CD8-positive, alpha-beta memory T cell (primary cell): Measurements from ENCODE around the gene TMEM250. TPM values are rescaled to one million over a fixed set of nuclear protein-coding genes. Genes with fewer than 3 reads are reported as not detected.
A peak's percentile ranks its signal among the peaks of the same experiment; 100 is the strongest.

Experiments
- CTCF ChIA-PET: fragments of 350-600 bp; sonication (Branson Sonifier 250); formaldehyde crosslinking; loops from one replicate; lab custom pipeline; 2021; ENCODE audit warnings: antibody characterized with exemption; lab: Charles Lee
- POLR2A ChIA-PET: fragments of 350-600 bp; sonication (Branson Sonifier 250); formaldehyde crosslinking; loops from one replicate; lab custom pipeline; 2021; ENCODE audit warnings: antibody characterized with exemption; lab: Charles Lee
- DNase-seq, 5 donors: peaks; one replicate each; pipeline versions ENCODE4 v3.0.0 to v3.0.0-alpha.2; 2020 to 2022; ENCODE audit warnings: mixed read lengths in 1 of 5
- H3K27ac ChIP-seq: one replicate; pipeline ENCODE4 v1.7.0; 2013; ENCODE audit warnings: low read depth, mild to moderate bottlenecking, low read length, moderate library complexity
- H3K27me3 ChIP-seq: 2 replicates; pipeline ENCODE4 v1.7.0; 2013; ENCODE audit warnings: low read length, mild to moderate bottlenecking; ENCODE audit not compliant: insufficient read depth, poor library complexity, severe bottlenecking
- H3K36me3 ChIP-seq: 2 replicates; pipeline ENCODE4 v1.7.0; 2013; ENCODE audit warnings: mild to moderate bottlenecking, low read length, moderate library complexity; ENCODE audit not compliant: insufficient read depth
- H3K4me1 ChIP-seq: 2 replicates; pipeline ENCODE4 v1.7.0; 2013; ENCODE audit warnings: mild to moderate bottlenecking, low read length, moderate library complexity; ENCODE audit not compliant: insufficient read depth
- H3K4me3 ChIP-seq: 2 replicates; pipeline ENCODE4 v1.7.0; 2013; ENCODE audit warnings: mild to moderate bottlenecking, low read length
- H3K9me3 ChIP-seq: 2 replicates; pipeline ENCODE4 v1.7.0; 2013; ENCODE audit warnings: mild to moderate bottlenecking, low read length
- H3K27ac Mint-ChIP-seq, 8 donors: one replicate each; pipeline ENCODE4 v1.8.0; 2020 to 2021; ENCODE audit warnings: mixed read lengths in 8 of 8, mild to moderate bottlenecking in 6 of 8, inconsistent platforms in 3 of 8, moderate library complexity in 3 of 8
- H3K27me3 Mint-ChIP-seq, 2 donors: one replicate each; pipeline ENCODE4 v1.8.0; 2020 to 2021; ENCODE audit warnings: mixed read lengths in 2 of 2, mild to moderate bottlenecking in 1 of 2, moderate library complexity in 1 of 2
- H3K36me3 Mint-ChIP-seq, 3 donors: one replicate each; pipeline ENCODE4 v1.8.0; 2020 to 2021; ENCODE audit warnings: mixed read lengths in 3 of 3, inconsistent platforms in 1 of 3, mild to moderate bottlenecking in 1 of 3
- H3K4me1 Mint-ChIP-seq, 3 donors: one replicate each; pipeline ENCODE4 v1.8.0; 2020 to 2021; ENCODE audit warnings: mixed read lengths in 3 of 3, inconsistent platforms in 1 of 3, mild to moderate bottlenecking in 1 of 3
- H3K4me3 Mint-ChIP-seq, 7 donors: one replicate each; pipeline ENCODE4 v1.8.0; 2020 to 2021; ENCODE audit warnings: mixed read lengths in 7 of 7, mild to moderate bottlenecking in 6 of 7, moderate library complexity in 4 of 7, inconsistent platforms in 2 of 7
- H3K9me3 Mint-ChIP-seq, 5 donors: one replicate each; pipeline ENCODE4 v1.8.0; 2020 to 2022; ENCODE audit warnings: mixed read lengths in 5 of 5, mild to moderate bottlenecking in 3 of 5, moderate library complexity in 2 of 5, inconsistent platforms in 1 of 5
- polyA plus RNA-seq: library from polyadenylated mRNA; unstranded; fragments of 300-500 nt; fragmentation: Illumina TruSeq; gene quantifications from one replicate; pipeline ENCODE4 v1.2.3, GENCODE V29; 2021
- total RNA-seq, 2 experiments: library from RNA; stranded (reverse); gene quantifications; one replicate each; pipeline ENCODE4 v1.2.3, GENCODE V29; 2021

The TMEM250 gene
- total and polyA plus RNA-seq, 3 experiments from 2014 or later, result 46.4 to 74.9 (median 50.2) TPM

DNA sequence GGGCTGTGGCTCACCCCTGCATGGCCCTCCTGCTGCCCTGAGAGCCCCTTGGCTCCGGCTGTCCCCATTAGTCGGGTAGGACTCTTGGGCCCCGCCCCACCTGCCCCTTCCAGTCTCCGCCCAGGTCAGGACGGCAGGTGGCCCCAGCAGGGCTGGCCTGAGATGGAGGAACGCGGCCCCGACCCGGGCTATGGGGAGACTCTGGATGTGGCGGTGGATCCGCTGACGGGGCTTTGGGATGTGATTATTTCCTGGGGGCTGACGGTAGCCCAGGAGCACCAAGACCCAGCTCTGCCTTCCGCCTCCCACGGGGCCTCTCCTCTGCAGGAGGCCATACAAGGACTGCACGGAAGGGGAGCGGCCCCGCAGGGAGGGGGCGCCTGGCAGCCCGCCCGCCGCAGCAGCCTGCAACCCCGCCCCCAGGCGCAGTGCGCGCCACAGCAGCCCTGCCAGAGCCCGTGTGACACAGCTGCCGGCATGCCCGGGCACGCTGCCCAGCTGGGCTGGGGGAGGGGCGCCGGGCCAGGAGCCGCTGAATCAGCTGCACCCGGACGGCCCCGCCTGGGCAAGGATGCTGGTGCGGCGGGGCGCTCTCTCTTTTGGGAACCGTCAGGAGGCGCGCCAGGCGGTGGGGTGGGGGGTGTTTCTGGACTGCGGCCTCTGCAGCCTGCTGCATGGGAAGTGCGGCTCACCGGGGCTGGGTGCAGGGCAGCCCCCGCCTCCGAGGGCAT, 9.2 kb downstream of the TMEM250 start:
- Histone ChIP-seq H3K4me3 (peak overlapping the region; percentile 63), H3K27me3 (no peaks in the 10 kb centered on the region), H3K36me3 (no peaks in the 10 kb centered on the region), H3K27ac (peak overlapping the region; percentile 61), H3K9me3 (no peaks in the 10 kb centered on the region), H3K4me1 (peaks cover 88% of the 10 kb centered on the region)
- Mint-ChIP-seq H3K27ac (peak overlapping the region; percentile 80 to 98 (median 88)), H3K4me3 (peak overlapping the region; percentile 82 to 96 (median 86)), H3K9me3 (no peaks in the 10 kb centered on the region), H3K36me3 (peaks cover 0 to 2% (median 0%) of the 10 kb centered on the region in 3 donors), H3K4me1 (peaks cover 55 to 84% (median 57%) of the 10 kb centered on the region in 3 donors), H3K27me3 (no peaks in the 10 kb centered on the region)
- ChIA-PET CTCF (interaction anchor here (1.0 to 2.1 kb wide), 8 partner anchors 8 to 142 kb away, joined by 3 to 16 read pairs (median 6); no protein-coding TSS in a partner anchor), POLR2A (interaction anchor here (0.6 to 4.5 kb wide), 7 partner anchors 8 to 856 kb away, joined by 3 to 59 read pairs (median 4); partner anchors contain the start of genes CAMSAP1, NACC2 and TMEM250)
- DNase-seq, result peak; percentile 87 to 95 (median 91)

DNA sequence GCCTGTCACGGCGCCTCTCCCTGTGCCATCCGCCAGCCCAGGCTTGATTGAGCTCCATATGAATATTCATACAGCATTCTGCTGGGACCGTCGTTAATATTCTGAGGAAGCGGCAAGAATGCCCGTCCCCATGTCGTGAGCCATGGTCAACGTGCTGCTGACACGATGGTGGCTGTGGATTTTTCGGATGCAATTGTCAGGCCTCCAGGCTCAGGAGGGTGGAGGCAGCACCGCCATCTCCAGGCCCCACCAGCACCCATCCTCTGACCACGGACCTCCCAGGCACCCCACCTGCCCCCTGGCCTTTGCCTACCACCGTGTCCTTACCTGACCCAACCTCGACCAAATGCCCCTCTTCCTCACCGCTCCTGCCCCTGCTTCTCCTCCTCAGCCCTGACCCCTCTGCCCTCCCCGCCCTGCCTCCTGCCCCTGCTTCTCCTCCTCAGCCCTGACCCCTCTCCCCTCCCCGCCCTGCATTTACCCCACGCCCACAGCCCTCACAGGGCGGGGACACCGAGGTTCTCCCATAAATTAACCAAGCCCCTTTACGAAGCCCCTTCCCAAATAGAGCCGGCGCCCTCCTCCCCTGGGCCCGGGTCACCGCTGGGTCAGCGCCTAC, 9.9 kb downstream of the TMEM250 start:
- Histone ChIP-seq H3K36me3 (no peaks in the 10 kb centered on the region), H3K4me3 (peak overlapping the region; percentile 63), H3K27me3 (no peaks in the 10 kb centered on the region), H3K27ac (peak overlapping the region; percentile 61), H3K9me3 (no peaks in the 10 kb centered on the region), H3K4me1 (peaks cover 80% of the 10 kb centered on the region)
- no peak for DNase-seq
- no peaks in the 10 kb centered on the region for H3K36me3 Mint-ChIP-seq
- H3K9me3 Mint-ChIP-seq, result no peaks in the 10 kb centered on the region
- H3K27ac Mint-ChIP-seq, result peak overlapping the region; percentile 8 to 94 (median 64)
- H3K4me1 Mint-ChIP-seq, result peaks cover 52 to 85% (median 55%) of the 10 kb centered on the region in 3 donors
- no peaks in the 10 kb centered on the region for H3K27me3 Mint-ChIP-seq
- ChIA-PET CTCF (interaction anchor here (1.0 to 2.1 kb wide), 8 partner anchors 8 to 142 kb away, joined by 3 to 16 read pairs (median 6); no protein-coding TSS in a partner anchor), POLR2A (interaction anchor here (1.0 to 4.5 kb wide), 4 partner anchors 9 to 202 kb away, joined by 3 to 59 read pairs (median 10); partner anchors contain the start of genes CAMSAP1, NACC2 and TMEM250)
- H3K4me3 Mint-ChIP-seq, result peak overlapping the region; percentile 82 to 93 (median 86)

DNA sequence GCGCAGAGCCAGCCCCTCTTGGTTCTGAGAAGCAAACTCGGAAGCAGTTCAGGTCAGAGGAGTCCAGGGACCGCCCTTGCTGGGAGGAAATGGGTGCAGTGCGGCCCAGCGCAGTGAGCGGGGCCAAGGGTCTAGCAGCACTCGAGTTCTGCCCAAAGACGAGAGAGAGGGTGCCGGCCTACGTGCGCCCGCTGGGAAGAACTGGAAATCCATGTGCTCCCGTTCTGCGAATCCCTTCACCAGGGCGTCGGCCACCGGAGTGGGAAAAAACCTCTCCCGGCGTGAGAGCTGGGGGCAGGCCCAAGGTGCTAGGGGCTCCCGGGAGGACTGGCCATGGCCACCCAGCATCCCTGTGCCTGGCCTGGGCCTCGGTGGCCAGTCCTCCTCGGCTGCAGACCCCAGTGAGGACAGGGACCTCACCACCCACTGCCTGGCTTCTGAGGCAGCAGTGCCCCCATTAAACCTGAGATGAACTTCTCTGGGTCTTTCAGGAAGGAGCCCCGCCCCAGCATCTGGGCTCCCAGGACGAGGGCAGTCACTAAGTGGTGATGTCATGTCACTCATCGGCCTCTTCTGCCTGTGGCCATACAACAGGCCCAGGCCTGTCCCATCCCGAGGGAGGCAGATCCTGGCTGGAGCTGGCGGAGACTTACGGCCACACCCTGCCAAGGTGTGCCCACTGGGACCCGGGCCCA, 10.6 kb downstream of the TMEM250 start:
- ChIA-PET CTCF (interaction anchor here (1.4 to 2.1 kb wide), 5 partner anchors 9 to 141 kb away, joined by 4 to 8 read pairs (median 5); partner anchors contain the start of gene TMEM250), POLR2A (interaction anchor here (1.5 to 4.5 kb wide), 2 partner anchors 10 to 12 kb away, joined by 7 to 59 read pairs; partner anchors contain the start of gene NACC2)
- peak overlapping the region; percentile 87 to 98 (median 92) for H3K27ac Mint-ChIP-seq
- no peaks in the 10 kb centered on the region for H3K27me3 ChIP-seq
- H3K9me3 ChIP-seq, result no peaks in the 10 kb centered on the region
- H3K4me1 ChIP-seq, result peaks cover 73% of the 10 kb centered on the region
- H3K9me3 Mint-ChIP-seq, result no peaks in the 10 kb centered on the region
- H3K36me3 Mint-ChIP-seq, result no peaks in the 10 kb centered on the region
- DNase-seq, result no peak
- H3K27me3 Mint-ChIP-seq, result no peaks in the 10 kb centered on the region
- peaks cover 47 to 79% (median 48%) of the 10 kb centered on the region in 3 donors for H3K4me1 Mint-ChIP-seq
- H3K36me3 ChIP-seq, result no peaks in the 10 kb centered on the region
- H3K4me3 Mint-ChIP-seq, result peak overlapping the region; percentile 82 to 93 (median 86)
- H3K27ac ChIP-seq, result peak overlapping the region; percentile 61
- H3K4me3 ChIP-seq, result no peak overlapping the region

DNA sequence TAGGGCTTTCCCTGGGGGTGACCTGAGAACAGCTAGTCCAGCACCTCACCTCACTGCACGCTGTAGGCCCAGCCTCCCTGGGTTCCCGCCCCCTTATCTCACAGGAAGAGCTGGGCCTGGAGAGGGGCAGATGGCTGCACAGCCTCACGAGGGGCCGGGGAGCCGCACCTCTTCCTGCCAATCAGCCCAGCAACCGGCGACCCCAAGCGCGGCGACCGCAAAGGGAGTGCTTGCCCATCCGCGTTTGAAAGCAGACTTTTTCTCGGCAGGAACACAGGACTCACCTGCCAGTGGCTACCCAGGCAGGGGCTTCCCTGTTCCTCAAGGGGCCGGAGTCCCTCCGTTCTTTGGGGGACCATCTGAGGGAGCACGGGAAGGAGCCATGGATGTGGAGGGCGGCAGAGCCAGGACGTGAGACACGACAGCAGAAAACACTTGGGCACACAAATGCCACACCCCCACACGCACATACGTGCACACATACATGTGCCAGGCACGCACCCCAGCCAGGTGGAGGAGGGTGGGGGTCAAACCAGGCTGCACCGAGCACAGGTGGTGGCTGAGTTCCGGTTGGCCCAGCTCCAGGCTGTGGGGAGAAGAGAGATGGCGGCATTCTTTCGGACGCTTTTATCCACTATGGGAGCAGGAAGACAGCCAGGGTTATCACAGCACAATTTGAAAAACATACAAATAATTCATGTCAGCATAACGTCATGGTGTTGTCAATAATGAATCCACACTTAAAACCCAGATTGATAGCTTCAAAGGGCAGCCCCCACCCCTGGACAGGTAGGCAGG, 11.3 kb downstream of the TMEM250 start:
- H3K27ac ChIP-seq, result peak overlapping the region; percentile 61
- H3K36me3 ChIP-seq, result no peaks in the 10 kb centered on the region
- no peaks in the 10 kb centered on the region for H3K27me3 ChIP-seq
- Mint-ChIP-seq H3K36me3 (no peaks in the 10 kb centered on the region), H3K9me3 (no peaks in the 10 kb centered on the region), H3K4me1 (peaks cover 43 to 71% (median 44%) of the 10 kb centered on the region in 3 donors), H3K27ac (peak overlapping the region; percentile 87 to 98 (median 92)), H3K27me3 (no peaks in the 10 kb centered on the region), H3K4me3 (peak overlapping the region; percentile 75 to 93 (median 82))
- H3K9me3 ChIP-seq, result no peaks in the 10 kb centered on the region
- peak overlapping the region; percentile 34 for H3K4me3 ChIP-seq
- CTCF ChIA-PET, result interaction anchor here (0.8 to 1.7 kb wide), 7 partner anchors 9 to 140 kb away, joined by 3 to 9 read pairs (median 5); partner anchors contain the start of gene TMEM250
- peaks cover 66% of the 10 kb centered on the region for H3K4me1 ChIP-seq
- peak; percentile 58 to 78 (median 64) for DNase-seq
- POLR2A ChIA-PET, result interaction anchor here (0.6 to 4.5 kb wide), 3 partner anchors 11 to 193 kb away, joined by 7 to 59 read pairs (median 10); partner anchors contain the start of gene NACC2

DNA sequence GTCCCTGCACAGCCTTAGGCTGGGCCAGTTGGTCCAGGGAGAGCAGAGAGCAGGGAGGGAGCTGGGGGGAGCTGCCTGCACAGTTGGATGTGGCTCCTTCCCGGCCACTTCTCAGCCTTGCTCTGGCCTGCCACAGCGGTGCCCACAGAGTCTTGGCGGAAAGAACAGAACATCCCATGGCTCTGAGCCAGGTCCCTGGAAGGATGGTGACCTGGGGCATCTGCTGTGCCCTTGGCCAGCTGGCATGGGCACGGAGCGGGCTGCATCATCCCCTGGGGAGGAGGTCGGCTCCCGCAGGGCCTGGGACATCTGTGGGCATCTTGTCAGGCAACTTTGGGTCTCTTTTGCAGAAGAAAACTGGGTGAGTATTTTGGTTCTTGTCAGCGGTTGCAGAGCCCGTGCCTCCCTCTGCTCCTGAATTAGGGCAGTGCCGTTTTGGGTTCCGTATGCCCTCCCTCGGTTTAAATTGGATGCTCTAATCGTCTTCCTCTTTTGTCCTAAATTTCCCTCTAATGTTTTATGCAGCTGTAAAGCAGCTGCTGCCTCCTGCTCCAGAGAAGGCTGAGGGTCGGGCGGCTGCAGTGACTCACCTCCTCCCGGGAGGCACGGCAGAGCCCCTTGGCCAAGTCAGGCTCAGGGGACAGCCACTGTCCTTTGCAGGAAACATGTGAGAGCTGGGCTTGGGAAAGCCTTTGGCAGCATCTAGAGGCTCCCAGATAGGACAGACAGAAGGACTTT, 13.1 kb downstream of the TMEM250 start:
- H3K9me3 Mint-ChIP-seq, result no peaks in the 10 kb centered on the region
- Histone ChIP-seq H3K36me3 (no peaks in the 10 kb centered on the region), H3K27me3 (no peaks in the 10 kb centered on the region), H3K9me3 (no peaks in the 10 kb centered on the region), H3K27ac (no peak overlapping the region), H3K4me3 (no peak overlapping the region), H3K4me1 (peaks cover 48% of the 10 kb centered on the region)
- no peak for DNase-seq
- H3K36me3 Mint-ChIP-seq, result no peaks in the 10 kb centered on the region
- POLR2A ChIA-PET, result interaction anchor here (4.5 kb wide), 1 partner anchor 10 kb away, joined by 59 read pairs; the partner anchor contains the start of gene NACC2
- no peaks in the 10 kb centered on the region for H3K27me3 Mint-ChIP-seq
- CTCF ChIA-PET, result interaction anchor here (1.4 kb wide), 1 partner anchor 17 kb away, joined by 6 read pairs; no protein-coding TSS in a partner anchor
- peak overlapping the region in 6 of 7 donors; percentile 23 to 67 (median 38) for H3K4me3 Mint-ChIP-seq
- peak overlapping the region in 7 of 8 donors; percentile 14 to 94 (median 76) for H3K27ac Mint-ChIP-seq
- H3K4me1 Mint-ChIP-seq, result peaks cover 35 to 54% (median 35%) of the 10 kb centered on the region in 3 donors

DNA sequence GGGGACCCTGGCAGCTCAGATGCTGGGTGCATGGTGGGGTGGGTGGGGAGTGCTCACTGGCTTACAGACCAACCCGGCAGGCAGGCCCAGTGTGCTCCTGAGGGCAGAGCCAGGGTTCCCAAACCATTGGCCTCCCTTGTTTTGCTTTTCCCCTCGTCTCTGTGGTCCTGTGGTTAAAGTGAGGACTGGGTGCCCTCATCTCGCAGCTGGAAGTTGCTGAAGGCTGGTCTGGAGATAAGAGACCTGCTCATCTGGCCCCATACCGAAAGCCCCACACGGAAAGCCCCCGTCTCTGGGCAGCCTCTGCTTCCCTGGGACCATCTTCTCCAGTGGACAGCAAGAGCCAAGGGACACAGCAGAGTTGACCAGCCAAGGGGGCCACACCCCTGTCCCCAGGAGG, 13.8 kb downstream of the TMEM250 start:
- ChIA-PET POLR2A (no interaction called here), CTCF (no interaction called here)
- Mint-ChIP-seq H3K27me3 (no peaks in the 10 kb centered on the region), H3K9me3 (no peaks in the 10 kb centered on the region), H3K4me1 (peaks cover 28 to 48% (median 30%) of the 10 kb centered on the region in 3 donors), H3K36me3 (no peaks in the 10 kb centered on the region), H3K4me3 (no peak overlapping the region), H3K27ac (peak overlapping the region in 4 of 8 donors; percentile 15 to 45 (median 36))
- H3K27ac ChIP-seq, result no peak overlapping the region
- peaks cover 42% of the 10 kb centered on the region for H3K4me1 ChIP-seq
- H3K9me3 ChIP-seq, result no peaks in the 10 kb centered on the region
- no peak overlapping the region for H3K4me3 ChIP-seq
- DNase-seq, result no peak
- H3K36me3 ChIP-seq, result no peaks in the 10 kb centered on the region
- H3K27me3 ChIP-seq, result no peaks in the 10 kb centered on the region
